ENCODE data around the gene KANK4. TPM values are rescaled to one million over a fixed set of nuclear protein-coding genes. Genes with fewer than 3 reads are reported as not detected.
"Not testable (repeated sequence)": the region's sequence is repeated elsewhere in the genome, so short reads cannot be mapped to it uniquely, and the experiment has no call there.

The KANK4 gene
- total RNA-seq, 6 experiments from 2014 or later: 0.18 to 6.7 (median 1.3) TPM

DNA sequence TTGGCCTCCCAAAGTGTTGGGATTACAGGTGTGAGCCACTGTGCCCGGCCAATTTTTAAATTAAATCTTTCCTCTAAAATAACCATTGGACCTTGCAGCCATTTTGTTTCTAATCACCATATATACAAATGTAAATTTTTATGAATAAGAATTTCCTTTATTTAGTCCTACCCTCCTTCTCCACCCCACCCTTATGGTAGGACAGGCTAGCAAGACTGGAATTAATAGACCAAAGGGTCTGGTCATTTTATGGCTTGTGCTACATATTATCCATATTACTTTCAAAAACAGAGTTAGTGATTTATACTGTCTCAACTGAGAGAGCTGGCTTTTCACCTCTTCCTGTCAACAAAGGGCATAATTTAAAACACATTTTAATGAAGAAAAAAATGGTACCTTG is 98.1 kb downstream of the KANK4 start:
- no peaks in the 10 kb centered on the region for H3K27me3 ChIP-seq
- ATAC-seq (no peak), DNase-seq (peak in 1 of 3 donors; percentile 6)
- 100% methylated on average over 1 of the region's 1 CpG for WGBS (ENCODE audit: insufficient coverage, low coverage, low lambda C conversion rate, missing lambda C conversion rate)
- no peak overlapping the region for H3K27ac ChIP-seq
- intact Hi-C loops (cut with DNase I): no loop called here
- H3K9me3 ChIP-seq: no peaks in the 10 kb centered on the region
- H3K36me3 ChIP-seq: no peaks in the 10 kb centered on the region
- TF ChIP-seq, protein P1, sequence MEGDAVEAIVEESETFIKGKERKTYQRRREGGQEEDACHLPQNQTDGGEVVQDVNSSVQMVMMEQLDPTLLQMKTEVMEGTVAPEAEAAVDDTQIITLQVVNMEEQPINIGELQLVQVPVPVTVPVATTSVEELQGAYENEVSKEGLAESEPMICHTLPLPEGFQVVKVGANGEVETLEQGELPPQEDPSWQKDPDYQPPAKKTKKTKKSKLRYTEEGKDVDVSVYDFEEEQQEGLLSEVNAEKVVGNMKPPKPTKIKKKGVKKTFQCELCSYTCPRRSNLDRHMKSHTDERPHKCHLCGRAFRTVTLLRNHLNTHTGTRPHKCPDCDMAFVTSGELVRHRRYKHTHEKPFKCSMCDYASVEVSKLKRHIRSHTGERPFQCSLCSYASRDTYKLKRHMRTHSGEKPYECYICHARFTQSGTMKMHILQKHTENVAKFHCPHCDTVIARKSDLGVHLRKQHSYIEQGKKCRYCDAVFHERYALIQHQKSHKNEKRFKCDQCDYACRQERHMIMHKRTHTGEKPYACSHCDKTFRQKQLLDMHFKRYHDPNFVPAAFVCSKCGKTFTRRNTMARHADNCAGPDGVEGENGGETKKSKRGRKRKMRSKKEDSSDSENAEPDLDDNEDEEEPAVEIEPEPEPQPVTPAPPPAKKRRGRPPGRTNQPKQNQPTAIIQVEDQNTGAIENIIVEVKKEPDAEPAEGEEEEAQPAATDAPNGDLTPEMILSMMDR (IDR thresholded peaks at IDR 0.05): no peak
- no peak for TF ChIP-seq POLR2A (IDR thresholded peaks at IDR 0.05)
- no peak overlapping the region for H3K4me3 ChIP-seq
- no peaks in the 10 kb centered on the region for H3K4me1 ChIP-seq

DNA sequence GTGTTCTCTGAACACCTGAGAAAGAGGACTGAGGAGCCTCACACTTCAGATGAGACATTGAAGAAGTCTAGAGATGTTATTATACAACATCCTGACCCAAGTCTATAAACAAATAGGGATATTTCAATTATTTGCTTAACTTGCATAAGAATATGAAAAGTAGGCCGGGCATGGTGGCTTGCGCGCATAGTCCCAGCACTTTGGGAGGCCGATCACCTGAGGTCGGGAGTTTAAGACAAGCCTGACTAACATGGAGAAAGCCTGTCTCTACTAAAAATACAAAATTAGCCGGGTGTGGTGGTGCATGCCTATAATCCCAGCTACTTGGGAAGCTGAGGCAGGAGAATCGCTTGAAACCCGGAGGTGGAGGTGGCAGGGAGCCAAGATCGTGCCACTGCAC is 98.8 kb downstream of the KANK4 start:
- WGBS (ENCODE audit: insufficient coverage, low coverage, low lambda C conversion rate, missing lambda C conversion rate): 91% methylated on average over 9 of the region's 9 CpGs
- H3K4me1 ChIP-seq; DNase-seq; H3K9me3 ChIP-seq; H3K27ac ChIP-seq; ATAC-seq; H3K27me3 ChIP-seq; H3K36me3 ChIP-seq; H3K4me3 ChIP-seq; intact Hi-C loops (cut with DNase I): not testable (repeated sequence)

DNA sequence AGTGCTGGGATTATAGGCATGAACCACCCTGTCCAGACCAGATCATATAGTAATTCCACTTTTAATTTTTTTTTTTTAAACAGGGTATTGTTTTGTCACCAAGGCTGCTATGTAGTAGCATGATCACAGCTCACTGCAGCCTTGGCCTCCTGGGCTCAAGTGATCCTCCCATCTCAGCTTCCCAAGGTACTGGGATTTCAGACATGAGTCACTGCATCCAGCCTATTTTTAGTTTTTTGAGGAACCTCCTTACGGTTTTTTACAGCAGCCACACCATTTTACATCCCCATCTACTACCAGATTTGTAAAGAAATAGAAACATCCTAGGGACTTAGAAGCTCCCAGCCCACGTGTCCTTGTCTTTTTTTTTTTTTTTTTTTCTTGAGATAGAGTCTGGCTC is 100.6 kb downstream of the KANK4 start:
- 61% methylated on average over 2 of the region's 2 CpGs for WGBS (ENCODE audit: insufficient coverage, low coverage, low lambda C conversion rate, missing lambda C conversion rate)
- no peak overlapping the region for H3K4me3 ChIP-seq
- DNase-seq (no peak), ATAC-seq (no peak)
- H3K27ac ChIP-seq: no peak overlapping the region
- H3K9me3 ChIP-seq: no peaks in the 10 kb centered on the region
- no peaks in the 10 kb centered on the region for H3K4me1 ChIP-seq
- intact Hi-C loops (cut with DNase I): no loop called here
- no peaks in the 10 kb centered on the region for H3K27me3 ChIP-seq
- H3K36me3 ChIP-seq: no peaks in the 10 kb centered on the region
- TF ChIP-seq, protein P1 (IDR thresholded peaks at IDR 0.05): no peak
- TF ChIP-seq POLR2A (IDR thresholded peaks at IDR 0.05): no peak

DNA sequence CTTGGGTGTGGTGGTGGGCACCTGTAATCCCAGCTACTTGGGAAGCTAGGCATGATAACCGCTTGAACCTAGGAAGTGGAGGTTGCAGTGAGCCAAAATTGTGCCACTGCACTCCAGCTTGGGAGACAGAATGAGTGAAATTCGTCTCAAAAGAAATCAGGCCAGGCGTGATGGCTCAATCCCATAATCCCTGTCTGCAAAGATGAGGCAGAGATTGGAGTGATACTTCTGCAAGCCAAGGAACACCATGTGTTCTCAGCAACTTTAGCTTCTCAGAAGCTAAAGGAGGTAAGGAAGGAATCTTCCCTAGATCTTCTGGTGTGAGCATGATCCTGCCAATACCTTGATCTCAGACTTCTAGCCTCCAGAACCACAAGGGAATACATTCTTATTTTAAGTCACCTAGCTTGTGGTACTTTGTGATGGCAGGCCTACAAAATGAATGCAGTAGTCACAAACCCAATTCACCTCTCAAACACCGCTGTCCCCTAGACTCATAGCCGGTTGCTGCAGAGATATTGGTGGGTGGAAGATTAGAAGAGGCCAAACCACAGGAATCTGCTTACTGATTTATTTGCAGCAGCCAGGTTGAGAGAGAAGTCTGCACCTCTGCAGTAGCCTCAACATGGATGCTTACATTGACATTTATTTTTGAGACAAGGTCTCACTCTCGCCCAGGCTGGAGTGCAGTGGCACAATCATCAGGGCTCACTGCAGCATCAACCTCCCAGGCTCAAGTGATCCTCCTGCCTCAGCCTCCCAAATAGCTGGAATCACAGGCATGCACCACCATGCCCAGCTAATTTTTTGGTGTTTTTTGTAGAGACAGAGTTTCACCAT is 105.9 kb downstream of the KANK4 start:
- DNase-seq (no peak), ATAC-seq (no peak)
- no peak for TF ChIP-seq POLR2A (IDR thresholded peaks at IDR 0.05)
- TF ChIP-seq, protein P1 (IDR thresholded peaks at IDR 0.05): no peak
- Histone ChIP-seq H3K27me3 (no peaks in the 10 kb centered on the region), H3K27ac (no peak overlapping the region), H3K9me3 (peaks cover 0 to 5% (median 0%) of the 10 kb centered on the region in 4 donors), H3K36me3 (no peaks in the 10 kb centered on the region), H3K4me1 (no peaks in the 10 kb centered on the region), H3K4me3 (no peak overlapping the region)
- intact Hi-C loops (cut with DNase I): no loop called here
- 75% methylated on average over 4 of the region's 6 CpGs for WGBS (ENCODE audit: insufficient coverage, low coverage, low lambda C conversion rate, missing lambda C conversion rate)

DNA sequence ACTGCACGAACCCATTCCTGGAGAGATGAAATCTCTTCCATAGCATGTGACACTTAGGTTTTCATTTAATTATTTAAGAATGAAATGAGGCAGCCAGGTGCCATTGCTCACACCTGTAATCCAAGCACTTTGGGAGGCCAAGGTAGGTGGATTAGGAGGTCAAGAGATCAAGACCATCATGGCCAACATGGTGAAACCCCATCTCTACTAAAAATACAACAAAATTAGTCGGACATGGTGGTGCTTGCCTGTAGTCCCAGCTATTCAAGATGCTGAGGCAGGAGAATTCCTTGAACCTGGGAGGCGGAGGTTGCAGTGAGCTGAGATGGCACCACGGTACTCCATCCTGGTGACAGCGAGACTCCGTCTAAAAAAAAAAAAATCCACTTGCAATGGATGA is 106.8 kb downstream of the KANK4 start:
- DNase-seq (no peak), ATAC-seq (no peak)
- H3K4me3 ChIP-seq: no peak overlapping the region
- H3K27me3 ChIP-seq: no peaks in the 10 kb centered on the region
- WGBS (ENCODE audit: insufficient coverage, low coverage, low lambda C conversion rate, missing lambda C conversion rate): 85% methylated on average over 6 of the region's 6 CpGs
- intact Hi-C loops (cut with DNase I): no loop called here
- TF ChIP-seq POLR2A (IDR thresholded peaks at IDR 0.05): no peak
- TF ChIP-seq, protein P1 (IDR thresholded peaks at IDR 0.05): no peak
- no peak overlapping the region for H3K27ac ChIP-seq
- no peaks in the 10 kb centered on the region for H3K4me1 ChIP-seq
- H3K36me3 ChIP-seq: no peaks in the 10 kb centered on the region
- H3K9me3 ChIP-seq: peaks cover 0 to 5% (median 0%) of the 10 kb centered on the region in 4 donors
